ENCODE data around the gene HPS5. TPM values are rescaled to one million over a fixed set of nuclear protein-coding genes. Genes with fewer than 3 reads are reported as not detected.

HPS5 gene
- total RNA-seq, 1 donor from 2014 or later, result 44.5 TPM

DNA sequence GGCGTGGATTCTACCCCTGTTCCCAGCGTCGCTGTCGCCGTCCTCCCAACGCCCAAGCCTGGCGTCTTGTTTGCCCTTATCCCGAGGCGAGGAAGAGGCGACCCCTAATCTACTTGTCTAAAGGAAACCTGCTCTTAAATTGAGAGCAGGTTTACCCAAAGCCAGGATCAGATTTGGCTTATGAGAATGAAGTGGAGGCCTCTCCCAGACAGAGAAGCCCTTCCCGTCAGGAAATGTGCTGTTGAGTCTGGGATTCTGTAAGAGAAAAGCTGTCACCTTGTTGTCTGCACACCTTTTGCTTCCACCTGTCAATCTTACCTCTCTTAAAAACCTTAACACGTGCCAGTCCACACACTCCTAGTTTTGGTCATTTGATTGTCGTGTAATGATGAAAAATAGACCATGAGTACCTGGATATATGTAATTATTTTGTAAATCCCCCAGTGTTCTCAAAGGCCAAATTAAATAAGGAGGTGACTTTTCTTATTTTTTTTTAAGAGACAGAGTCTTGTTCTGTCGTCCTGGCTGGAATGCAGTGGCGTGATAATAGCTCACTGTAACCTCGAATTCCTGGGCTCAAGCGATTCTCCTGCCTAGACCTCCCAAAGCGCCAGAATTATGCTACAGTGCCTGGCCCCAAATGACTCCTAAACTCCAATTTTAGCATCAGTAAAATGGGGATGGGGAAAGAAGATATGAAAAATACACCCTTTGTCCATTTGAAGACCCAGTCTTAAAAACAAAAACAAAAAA is 1.1 kb upstream of the HPS5 start:
- no peak for ATAC-seq
- no peak for DNase-seq (ENCODE audit: low spot score)
- intact Hi-C loops (cut with DNase I), result no loop called here

DNA sequence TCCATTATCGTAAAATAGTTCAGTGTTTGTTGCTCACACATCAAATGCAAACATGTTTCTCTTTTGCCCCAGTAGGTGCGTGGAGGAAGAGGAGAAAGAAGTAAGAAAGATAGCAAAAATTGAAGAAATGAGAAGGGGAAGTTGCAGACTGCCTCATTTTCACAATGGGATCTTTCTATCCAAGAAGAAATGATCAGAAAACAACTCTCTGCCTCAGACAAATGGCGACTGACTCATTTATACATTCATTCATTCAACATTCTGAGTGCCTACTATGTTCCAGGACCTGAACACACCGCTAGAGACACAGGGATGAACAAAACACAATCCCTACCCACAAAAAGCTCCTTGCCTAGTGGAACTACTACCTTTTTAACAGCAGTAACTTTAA is 367 bp downstream of the HPS5 start:
- DNase-seq (ENCODE audit: low spot score) (no peak), ATAC-seq (no peak)
- intact Hi-C loops (cut with DNase I), result no loop called here

DNA sequence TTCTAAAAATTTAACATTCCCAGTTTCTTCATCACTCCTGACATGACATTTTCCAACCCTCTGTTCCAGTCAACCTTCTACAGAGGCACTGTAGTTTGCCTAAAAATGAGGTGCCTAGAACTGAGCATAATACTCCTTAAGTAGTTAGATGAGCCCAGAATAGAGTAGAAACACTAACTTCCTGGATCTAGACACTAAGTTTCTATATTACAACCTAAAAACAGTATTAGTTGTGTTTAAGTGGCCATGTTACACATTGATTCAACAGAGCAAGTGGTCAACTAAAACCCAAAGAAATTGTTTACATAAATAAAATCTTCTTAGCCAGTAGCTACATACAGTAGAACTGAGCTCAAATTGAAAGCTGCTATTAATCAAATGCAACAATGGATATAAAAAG is 1.3 kb downstream of the HPS5 start:
- ATAC-seq (no peak), DNase-seq (ENCODE audit: low spot score) (no peak)
- intact Hi-C loops (cut with DNase I), result no loop called here

DNA sequence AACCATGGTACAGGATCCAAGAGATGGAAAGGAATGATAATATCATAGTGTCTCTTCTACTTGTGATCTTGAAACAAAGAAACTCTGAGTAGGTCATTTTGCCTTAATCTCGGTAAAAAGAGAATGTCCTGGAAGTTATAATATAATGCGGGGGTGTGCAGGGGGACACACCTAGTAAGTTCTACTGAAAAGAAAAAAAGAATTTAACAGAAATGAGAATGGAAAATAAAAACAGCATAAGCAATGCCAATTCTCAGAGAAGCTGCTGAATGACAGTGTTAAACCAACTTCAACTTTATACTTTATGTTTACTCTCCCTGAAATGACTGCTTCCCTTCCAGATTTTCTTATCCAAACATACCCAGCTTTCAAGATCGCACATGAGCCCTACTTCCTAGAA is 2.0 kb downstream of the HPS5 start:
- intact Hi-C loops (cut with DNase I), result no loop called here
- DNase-seq (ENCODE audit: low spot score) (no peak), ATAC-seq (no peak)

DNA sequence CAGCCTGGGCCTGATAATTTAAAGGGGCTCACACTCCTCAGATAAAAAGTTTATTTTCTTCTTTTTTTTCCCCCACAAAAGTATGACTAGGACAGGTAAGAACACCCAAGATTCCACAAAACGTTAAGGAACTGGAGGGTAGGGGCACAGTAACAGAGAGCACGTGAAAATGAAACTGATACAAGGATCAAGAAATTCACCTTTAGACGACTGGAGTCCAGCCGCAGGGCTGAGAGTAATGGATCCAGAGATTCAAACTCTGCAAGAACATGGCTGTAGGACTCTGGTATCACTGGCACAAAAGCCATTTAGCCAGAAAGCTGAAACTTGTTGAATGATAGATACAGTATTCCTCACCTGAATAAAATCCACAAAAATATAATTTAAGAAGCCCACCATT is 4.4 kb downstream of the HPS5 start:
- DNase-seq (ENCODE audit: low spot score) (no peak), ATAC-seq (no peak)
- intact Hi-C loops (cut with DNase I), result no loop called here

DNA sequence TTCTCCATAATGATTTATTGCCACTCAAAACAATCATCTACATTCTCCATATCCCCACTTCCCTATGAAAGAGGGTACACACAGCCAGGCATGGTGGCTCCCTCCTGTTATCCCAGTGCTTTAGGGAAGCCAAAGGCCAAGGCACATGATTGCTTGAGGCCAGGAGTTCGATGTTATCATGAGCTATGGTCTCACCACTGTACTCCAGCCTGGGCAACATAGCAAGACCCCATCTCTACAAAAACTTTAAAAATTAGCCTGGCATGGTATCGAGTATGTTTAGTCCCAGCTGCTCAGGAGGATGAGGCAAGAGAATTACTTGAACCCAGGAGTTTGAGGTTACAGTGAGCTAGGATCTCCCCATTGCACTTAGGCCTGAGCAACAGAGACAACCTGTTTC is 6.0 kb downstream of the HPS5 start:
- DNase-seq (ENCODE audit: low spot score), result no peak
- intact Hi-C loops (cut with DNase I), result no loop called here
- ATAC-seq, result no peak

DNA sequence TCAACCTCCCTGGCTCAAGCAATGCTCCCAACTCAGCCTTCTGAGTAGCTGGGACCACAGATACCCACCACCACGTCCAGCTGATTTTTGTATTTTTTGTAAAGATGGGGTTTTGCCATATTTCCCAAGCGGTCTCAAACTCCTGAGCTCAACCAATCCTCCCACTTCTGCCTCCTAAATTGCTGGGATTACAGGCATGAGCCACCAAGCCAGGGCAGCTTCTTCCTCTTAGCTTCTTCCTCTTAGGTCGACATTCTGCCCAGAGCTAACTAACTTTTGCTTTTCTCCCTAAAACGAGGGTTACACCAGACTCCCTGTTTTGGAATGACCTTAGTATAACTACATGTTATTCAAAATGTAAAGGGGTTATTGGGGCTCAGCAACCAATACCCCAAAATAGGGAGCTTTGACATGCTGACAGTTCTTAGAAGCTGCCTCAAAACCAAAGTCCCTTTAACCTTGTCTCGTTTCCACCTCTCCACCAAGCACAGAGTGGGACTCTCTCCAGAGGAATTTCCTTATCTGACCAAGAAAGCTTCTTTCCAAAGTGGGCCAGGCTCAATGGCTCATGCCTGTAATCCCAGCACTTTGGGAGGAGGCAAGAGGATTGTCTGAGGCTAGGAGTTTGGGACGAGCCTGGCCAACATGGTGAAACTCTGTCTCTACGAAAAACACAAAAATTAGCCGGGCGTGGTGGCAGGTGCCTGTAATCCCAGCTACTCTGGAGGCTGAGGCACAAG is 7.0 kb downstream of the HPS5 start:
- intact Hi-C loops (cut with DNase I), result no loop called here
- DNase-seq (ENCODE audit: low spot score) (no peak), ATAC-seq (no peak)

DNA sequence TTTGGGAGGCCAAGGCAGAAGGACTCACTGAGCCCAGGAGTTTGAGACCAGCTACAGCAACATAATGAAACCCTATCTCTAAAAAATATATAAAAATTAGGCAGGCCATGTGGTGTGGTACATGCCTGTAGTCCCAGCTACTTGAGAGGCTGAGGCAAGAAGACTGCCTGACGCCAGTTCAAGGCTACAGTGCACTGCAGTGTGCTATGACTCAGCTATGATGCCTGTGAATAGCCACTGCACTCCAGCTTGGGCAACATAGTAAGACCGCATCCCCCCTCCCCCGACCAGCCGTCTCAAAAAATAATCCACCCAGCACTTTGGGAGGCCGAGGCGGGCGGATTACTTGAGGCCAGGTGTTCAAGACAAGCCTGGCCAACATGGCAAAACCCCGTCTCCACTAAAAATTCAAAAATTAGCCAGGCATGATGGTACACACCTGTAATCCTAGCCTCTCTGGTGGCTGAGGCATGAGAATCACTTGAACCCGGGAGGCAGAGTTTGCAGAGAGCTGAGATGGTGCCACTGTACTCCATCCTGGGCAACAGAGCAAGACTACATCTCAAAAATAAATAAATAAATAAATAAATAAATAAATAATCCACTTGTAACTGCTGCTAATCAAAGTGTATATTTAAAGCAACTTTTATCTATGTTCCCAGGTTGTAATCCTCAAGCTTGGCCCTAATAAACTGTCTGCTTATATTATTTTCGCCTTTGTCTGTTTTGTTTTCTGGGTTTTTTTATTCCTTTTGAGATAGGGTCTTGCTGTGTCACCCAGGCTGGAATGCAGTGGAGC is 7.8 kb downstream of the HPS5 start:
- ATAC-seq (no peak), DNase-seq (ENCODE audit: low spot score) (no peak)
- intact Hi-C loops (cut with DNase I), result no loop called here

DNA sequence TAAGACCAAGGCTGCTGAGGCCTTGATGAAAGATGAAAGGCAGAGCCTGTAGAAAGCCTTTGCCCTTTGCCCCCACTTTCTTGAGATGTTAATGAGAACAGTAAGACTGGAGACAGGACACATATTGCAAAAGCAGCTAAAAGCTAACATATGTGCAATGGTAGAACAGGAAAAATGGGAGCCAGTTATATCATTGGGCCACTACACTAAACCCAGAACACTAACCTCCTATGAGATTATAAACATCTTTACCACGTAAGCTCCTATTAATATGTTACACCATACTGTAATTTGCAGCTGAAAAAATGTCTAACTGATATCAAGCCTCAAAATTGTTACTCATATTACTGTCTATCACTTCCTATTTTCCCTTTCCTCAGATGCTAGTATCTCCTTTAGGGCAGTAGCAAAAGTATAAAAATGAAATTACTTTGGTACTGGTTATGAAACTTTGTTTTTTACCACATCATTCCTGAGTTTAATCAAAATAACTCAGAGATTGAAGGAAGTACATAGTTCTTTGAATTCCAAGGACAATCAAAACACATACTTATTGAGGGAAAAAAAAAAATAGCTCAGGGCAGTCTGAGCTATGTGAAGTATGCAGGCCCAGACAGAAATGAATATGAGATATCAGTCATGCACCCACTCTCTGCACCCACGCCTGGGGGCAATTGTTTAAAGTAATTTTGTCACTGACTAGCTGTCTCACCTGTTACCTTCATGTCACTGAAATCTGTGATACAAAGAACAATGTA is 9.1 kb downstream of the HPS5 start:
- no peak for DNase-seq (ENCODE audit: low spot score)
- intact Hi-C loops (cut with DNase I), result no loop called here
- peak; percentile 46 for ATAC-seq

DNA sequence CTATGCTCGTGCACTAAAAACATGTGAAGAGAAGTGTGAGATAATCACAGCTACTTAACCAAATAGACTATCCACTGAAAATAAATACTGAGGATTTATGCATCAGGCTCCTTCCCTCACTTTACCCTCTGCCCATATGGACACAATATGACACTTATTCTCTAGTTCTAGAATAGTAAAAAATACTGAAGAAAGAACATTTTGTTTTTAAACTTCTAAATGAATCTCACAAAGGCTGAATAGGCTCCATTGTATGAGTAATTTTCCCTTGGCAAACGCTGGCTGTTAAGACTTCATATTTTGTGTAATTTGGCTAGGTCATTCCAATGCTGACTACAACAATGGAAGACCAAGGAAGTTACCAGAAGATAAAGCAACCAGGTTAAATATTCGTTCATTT is 9.9 kb downstream of the HPS5 start:
- ATAC-seq (peak; percentile 90), DNase-seq (ENCODE audit: low spot score) (no peak)
- intact Hi-C loops (cut with DNase I), result no loop called here

DNA sequence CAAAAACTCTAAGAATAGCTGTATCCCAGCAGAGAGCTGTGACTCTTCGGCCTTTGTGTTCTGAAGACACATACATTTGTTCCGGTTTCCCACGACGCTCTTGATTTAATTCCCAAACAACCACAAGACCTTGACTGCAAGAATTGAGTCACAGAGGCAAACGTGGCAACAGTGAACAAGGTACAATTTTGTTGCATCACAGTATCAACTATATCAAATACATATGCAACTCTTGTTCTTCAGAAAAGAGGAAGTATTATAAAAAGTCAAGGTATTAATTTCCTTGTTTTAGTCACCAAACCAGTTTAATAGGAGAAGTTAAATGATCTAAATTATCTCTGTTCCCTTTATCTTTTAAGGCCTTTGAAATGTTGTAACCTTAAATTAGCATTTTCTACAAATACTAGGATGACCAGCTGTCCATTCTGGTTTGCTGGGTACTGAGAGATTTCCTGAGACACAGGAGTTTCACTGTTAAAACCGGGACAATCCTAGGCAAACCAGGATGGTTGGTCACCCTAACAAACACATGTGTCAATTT is 11.1 kb downstream of the HPS5 start:
- DNase-seq (ENCODE audit: low spot score) (no peak), ATAC-seq (no peak)
- intact Hi-C loops (cut with DNase I), result no loop called here

DNA sequence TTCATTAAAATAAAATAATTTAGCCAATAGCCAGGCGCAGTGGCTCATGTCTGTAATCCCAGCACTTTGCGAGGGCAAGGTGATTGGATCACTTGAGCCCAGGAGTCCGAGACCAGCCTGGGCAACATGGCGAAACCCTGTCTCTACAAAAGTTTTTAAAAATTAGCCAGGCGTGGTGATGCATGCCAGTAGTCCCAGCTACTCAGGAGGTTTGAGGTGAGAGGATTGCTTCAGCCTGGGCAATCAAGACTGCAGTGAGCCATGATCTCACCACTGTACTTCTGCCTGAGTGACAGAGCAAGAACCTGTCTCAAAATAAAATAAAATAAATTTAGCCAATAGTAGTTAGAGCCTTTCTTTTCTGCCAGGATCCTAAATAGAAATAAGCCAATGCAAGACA is 12.2 kb downstream of the HPS5 start:
- DNase-seq (ENCODE audit: low spot score), result no peak
- intact Hi-C loops (cut with DNase I), result no loop called here
- ATAC-seq, result no peak

DNA sequence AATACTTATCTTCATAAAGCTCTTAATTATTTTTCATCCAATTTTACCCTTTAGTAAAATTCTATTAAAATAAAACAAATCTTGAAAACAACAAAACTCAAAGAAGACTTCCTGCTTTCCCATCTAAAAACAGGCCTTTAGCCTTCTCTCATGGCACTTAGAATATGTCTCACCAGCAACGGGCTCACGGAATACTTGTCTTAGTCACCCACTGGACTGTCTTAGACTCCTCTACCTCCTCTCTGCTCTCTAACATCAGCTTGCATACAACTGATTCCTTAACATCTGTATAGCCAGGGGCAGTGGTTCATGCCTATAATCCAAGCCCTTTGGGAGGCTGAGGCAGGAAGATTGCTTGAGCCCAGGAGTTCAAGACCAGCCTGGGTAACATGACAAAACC is 13.7 kb downstream of the HPS5 start:
- no peak for DNase-seq (ENCODE audit: low spot score)
- ATAC-seq, result no peak
- intact Hi-C loops (cut with DNase I), result no loop called here

DNA sequence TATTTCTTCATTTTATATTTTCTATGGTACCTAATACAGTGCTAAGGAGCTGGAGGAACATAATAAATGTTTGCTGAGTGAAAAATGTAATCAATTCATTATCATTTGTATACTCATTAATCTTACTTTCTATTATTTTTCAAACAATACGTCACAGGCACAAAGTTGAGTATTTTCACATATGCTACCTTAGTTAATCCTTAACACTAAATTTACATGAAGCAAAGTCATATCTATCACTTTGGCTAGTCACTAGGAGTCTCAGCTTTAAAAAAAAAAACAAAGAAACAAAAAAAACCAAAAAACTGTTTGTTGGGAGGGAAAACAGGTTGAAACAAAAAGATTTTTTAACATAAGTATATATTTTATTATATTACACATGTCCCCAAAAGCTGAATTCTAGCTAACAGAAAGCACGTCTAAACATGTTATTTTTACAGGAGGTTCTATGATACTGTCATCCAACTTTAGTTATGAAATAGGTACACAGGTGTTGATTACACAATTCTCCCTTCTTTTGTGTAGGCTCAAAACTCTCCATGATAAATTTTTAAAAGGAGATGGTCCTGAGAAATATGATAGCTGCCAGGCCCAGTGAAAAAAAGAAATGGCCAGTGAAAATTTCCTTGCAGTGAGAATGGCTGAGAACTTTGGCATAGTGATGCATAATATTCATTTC is 14.3 kb downstream of the HPS5 start:
- ATAC-seq (no peak), DNase-seq (ENCODE audit: low spot score) (no peak)
- intact Hi-C loops (cut with DNase I), result no loop called here

DNA sequence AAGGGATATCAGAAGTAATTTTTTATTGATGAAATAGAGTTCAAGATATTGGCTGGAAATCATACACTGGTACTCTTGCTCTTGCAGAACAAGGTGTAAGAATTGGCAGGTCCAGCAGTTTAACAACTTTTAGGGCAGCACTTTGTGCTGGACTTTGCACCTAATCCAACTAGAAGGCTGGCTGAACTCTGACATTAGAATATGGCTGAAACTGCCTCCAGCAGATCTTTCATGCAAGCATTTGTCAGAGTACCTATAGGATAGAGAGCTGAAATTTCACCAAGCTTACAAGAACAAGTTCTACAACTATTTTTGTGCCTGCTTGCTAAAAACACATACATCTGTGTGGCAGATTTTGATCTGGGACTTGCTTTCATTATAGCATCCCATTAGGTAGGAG is 17.2 kb downstream of the HPS5 start:
- no peak for ATAC-seq
- intact Hi-C loops (cut with DNase I), result no loop called here

DNA sequence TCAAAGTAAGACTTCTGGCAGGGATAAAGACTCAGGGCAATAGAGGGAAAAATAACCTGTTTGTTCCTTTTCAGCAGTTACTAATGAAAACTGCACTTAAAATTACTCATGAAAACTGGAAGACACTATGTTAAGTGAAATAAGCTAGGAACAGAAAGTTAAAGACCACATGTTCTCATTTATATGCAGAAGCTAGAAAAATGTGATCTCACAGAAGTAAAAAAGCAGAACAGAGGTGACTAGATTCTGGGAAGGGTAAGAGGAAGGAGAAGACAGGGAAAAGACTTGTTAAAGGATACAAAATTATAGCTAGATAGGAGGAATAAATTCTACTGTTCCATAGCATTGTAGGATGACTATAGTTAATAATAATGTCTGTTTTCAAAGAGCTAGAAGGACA is 22.2 kb downstream of the HPS5 start:
- intact Hi-C loops (cut with DNase I), result no loop called here
- no peak for DNase-seq (ENCODE audit: low spot score)
- ATAC-seq, result no peak

More for the DNA sequence above, 17.2 kb downstream of the HPS5 start:
- DNase-seq (ENCODE audit: low spot score), result no peak

DNA sequence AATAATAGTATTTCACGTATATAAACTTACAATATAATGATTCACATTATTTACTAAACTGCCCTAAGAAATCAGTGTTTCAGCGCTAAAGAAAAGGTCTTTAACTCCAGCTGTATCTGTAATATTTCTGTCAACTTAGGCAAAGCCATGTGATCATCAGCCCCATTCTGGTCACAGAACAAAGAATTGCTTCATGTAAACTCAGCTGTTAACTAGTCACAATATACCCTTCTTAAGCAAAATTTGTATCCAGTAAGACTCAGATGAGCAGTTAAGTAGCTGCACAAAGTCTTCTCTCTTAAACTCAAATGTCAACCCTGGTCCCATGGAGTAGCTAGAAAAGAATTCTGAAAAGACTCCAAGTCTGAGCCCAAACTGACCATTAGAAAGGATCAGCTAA is 26.6 kb downstream of the HPS5 start:
- no peak for DNase-seq (ENCODE audit: low spot score)
- intact Hi-C loops (cut with DNase I), result no loop called here
- no peak for ATAC-seq

DNA sequence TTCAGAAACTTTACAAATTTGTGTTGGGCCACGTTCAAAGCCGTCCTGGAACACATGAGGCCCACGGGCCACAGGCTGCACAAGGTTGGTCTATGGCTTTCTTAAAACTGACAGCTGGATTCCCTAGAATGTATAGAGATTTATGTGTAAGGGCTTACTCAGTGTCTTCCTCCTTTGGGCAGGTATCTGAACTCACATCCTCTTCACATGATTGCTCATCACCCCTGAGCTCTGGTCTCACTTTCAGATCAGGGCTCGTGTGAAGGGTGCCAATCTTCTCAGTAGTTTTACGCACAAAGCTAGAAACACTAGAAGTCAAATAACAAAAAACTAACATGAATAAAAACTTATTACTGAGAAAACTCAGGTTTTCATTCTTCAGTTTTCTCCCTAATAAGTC is 27.1 kb downstream of the HPS5 start:
- no peak for ATAC-seq
- DNase-seq (ENCODE audit: low spot score), result no peak
- intact Hi-C loops (cut with DNase I), result no loop called here

DNA sequence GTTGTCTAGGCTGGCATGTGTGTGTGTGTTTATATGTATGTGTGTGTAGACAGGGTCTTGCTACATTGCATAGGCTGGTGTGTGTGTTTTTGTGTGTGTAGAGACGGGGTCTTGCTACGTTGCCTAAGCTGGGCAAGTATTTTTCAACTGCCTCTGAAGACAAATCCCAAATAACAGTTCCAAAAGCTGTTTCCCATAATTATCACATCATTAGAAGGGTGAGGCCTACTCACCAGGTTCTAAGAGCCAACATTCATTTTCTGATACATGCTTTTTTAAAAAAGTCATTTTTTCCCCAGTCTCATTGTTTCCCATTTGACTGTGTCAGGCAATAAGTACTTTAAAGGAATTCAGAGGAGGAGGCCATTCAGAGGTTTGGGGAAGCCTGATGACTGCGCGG is 33.0 kb downstream of the HPS5 start:
- ATAC-seq, result no peak
- intact Hi-C loops (cut with DNase I), result no loop called here

More for the DNA sequence above, 33.0 kb downstream of the HPS5 start:
- no peak for DNase-seq (ENCODE audit: low spot score)
